Activated naive CD4-positive, alpha-beta T cell treated with anti-CD3 and anti-CD28 coated beads, Interleukin-2, amount 50 U/mL, for 16 hours (primary cell): ENCODE data around the gene TPRN.
"Not testable (repeated sequence)": the region's sequence is repeated elsewhere in the genome, so short reads cannot be mapped to it uniquely, and the experiment has no call there.

ENCODE experiments used
- DNase-seq: peaks from one replicate; pipeline ENCODE4 v3.0.0-alpha.2; 2020

TPRN gene, protein sequence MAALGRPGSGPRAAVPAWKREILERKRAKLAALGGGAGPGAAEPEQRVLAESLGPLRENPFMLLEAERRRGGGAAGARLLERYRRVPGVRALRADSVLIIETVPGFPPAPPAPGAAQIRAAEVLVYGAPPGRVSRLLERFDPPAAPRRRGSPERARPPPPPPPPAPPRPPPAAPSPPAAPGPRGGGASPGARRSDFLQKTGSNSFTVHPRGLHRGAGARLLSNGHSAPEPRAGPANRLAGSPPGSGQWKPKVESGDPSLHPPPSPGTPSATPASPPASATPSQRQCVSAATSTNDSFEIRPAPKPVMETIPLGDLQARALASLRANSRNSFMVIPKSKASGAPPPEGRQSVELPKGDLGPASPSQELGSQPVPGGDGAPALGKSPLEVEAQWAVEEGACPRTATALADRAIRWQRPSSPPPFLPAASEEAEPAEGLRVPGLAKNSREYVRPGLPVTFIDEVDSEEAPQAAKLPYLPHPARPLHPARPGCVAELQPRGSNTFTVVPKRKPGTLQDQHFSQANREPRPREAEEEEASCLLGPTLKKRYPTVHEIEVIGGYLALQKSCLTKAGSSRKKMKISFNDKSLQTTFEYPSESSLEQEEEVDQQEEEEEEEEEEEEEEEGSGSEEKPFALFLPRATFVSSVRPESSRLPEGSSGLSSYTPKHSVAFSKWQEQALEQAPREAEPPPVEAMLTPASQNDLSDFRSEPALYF

DNA sequence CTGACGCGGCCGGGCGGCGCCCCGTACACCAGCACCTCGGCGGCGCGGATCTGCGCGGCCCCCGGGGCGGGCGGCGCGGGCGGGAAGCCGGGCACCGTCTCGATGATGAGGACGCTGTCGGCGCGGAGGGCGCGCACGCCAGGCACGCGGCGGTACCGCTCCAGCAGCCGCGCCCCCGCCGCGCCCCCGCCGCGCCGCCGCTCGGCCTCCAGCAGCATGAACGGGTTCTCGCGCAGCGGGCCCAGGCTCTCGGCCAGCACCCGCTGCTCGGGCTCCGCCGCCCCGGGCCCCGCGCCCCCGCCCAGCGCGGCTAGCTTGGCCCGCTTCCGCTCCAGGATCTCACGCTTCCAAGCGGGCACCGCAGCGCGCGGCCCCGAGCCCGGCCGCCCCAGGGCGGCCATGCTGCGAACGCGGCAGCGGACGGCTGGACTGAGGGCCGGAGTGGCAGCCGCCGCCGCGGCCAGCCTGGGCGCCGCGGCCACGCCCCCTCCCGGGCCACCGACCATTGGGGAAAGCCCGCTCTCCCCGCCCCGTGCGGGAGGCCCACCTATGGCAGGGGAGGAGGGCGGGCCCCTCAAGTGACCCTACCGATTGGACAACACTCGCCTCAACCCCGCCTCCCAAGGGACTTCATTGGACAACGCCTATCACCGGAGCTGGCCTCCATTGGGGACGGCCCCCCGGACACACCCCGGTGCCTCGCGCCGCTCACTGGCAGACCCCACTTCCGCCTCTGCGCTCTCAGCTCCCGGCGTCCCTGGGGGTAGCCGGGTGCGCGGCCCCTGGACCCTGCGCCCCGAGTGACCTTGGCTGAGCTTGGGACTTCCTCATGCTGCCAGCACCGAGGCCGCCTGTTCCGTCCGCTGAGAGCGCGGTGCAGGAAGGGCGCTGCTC is at the start of gene TPRN:
Gene TPRN (minus strand): TSS at position 431 of the 894 bp plus-strand sequence. CDS start 30 bp downstream, at position 401.
- DNase-seq = peak; percentile 99

DNA sequence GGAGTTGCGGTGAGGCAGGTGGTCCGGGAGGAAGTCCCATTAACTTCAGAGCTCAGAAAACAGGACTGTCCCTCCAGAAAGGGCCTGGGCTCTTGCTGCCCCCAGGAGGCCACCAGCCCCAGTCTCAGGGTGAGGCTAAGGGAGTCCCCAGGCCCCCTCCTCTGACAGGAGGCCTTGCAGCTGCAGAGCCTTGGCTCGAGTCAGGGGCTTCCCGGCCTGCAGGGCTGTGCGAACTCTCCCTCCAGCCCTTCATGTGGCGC is 47.3 kb upstream of the TPRN start:
- no peak for DNase-seq

GRCh38 chr9:137247135-137247915 is 46.8 kb upstream of the TPRN start:
- DNase-seq = no peak

- DNase-seq = no peak
Measured at GRCh38 chr9:137245450-137246421, 45.2 kb upstream of the TPRN start.

GRCh38 chr9:137244486-137245449 is 44.2 kb upstream of the TPRN start:
- no peak for DNase-seq

GRCh38 chr9:137243626-137244485 is 43.3 kb upstream of the TPRN start:
- DNase-seq = no peak

DNA sequence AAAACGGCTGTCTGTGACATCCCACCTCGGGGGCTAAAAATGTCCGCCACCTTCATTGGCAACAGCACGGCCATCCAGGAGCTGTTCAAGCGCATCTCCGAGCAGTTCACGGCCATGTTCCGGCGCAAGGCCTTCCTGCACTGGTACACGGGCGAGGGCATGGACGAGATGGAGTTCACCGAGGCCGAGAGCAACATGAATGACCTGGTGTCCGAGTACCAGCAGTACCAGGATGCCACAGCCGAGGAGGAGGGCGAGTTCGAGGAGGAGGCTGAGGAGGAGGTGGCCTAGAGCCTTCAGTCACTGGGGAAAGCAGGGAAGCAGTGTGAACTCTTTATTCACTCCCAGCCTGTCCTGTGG is 42.7 kb upstream of the TPRN start:
- DNase-seq = not testable (repeated sequence)

GRCh38 chr9:137242269-137243203 is 42.0 kb upstream of the TPRN start:
- DNase-seq = no peak

DNA sequence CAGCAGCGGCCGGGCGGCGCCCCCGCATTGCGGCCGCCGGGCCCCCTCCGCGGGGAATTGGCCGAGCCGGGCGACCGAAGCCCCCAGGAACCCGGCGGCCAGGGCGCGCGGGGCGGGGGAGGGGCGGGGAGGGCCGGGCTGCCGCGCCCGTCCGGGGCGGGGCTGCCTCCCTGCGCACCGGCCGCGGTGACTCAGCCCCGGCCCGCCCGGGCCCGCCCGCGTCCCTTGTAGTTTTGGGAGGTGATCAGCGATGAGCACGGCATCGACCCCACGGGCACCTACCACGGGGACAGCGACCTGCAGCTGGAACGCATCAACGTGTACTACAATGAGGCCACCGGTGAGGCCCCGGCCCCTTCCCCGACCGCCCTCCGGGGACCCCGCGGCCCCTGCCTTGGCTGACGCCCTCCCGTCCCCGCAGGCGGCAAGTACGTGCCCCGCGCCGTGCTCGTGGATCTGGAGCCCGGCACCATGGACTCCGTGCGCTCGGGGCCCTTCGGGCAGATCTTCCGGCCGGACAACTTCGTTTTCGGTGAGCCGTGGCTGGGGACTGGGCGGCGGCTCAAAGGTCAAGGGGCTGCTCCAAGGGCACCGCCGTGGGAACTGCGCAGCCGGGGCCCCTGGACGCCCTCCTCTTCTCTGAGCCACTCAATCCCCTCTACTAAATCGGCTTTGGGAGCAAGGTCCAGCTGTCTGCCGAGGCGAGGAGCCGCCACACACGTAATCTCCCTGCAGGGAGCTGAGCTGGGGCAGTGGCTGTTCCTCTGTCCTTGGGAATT is 41.1 kb upstream of the TPRN start:
- peak; percentile 71 for DNase-seq

DNA sequence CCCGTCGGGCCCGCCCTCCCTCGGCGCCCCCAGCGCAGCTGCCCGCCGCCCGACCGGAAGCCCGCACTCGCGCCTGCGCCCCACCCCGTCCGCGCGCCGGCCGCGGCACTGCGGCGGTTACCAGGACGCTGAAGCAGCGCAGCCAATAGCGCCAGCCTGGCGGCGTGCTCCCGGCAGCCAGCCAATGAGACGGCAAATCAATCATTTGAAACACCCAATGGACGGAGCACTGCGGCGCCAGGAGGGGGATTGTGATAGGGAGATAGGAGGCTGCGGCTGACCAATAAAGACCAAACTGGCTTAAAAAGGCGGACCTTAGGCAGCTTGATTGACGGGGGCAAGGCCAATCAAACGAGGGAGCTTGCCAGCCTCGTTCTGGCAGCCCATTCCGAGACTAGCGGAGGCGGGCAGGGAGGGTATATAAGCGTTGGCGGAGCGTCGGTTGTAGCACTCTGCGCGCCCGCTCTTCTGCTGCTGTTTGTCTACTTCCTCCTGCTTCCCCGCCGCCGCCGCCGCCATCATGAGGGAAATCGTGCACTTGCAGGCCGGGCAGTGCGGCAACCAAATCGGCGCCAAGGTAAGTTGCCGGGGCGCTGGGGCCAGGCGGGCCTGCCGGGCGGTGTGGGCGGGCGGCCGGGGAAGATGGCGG is 40.4 kb upstream of the TPRN start, which contains the start of gene TUBB4B:
Gene TUBB4B (plus strand): TSS at position 447 of the 649 bp plus-strand sequence. CDS start 74 bp downstream, at position 521.
- peak; percentile 97 for DNase-seq

- peak; percentile 77 for DNase-seq
Measured at GRCh38 chr9:137240318-137240840, 39.8 kb upstream of the TPRN start.

DNA sequence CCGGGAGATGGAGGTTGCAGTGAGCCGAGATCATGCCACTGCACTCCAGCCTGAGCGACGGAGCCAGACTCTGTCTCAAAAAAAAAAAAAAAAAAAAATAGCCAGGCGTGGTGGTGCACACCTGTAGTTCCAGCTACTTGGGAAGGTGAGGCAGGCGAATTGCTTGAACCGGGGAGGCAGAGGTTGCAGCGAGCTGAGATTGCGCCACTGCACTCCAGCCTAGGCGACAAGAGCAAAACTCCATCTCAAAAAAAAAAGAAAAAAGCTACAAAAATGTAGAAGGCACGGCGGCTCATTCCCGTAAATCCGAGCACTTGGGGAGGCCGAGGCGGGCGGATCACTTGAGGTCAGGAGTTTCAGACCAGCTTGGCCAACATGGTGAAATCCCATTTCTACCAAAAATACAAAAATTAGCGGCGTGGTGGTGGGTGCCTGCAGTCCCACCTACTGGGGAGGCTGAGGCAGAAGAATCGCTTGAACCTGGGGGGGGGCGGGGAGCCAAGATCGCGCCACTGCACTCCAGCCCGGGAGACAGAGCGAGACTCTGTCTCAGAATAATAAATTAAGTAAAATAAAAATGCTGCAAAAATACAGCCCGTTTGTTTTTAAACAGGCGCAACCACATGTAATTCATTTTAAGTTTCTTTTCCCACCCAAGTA is 39.1 kb upstream of the TPRN start:
- not testable (repeated sequence) for DNase-seq

- DNase-seq = no peak
Measured at GRCh38 chr9:137237759-137238726, 37.5 kb upstream of the TPRN start.

- no peak for DNase-seq
Measured at GRCh38 chr9:137236936-137237421, 36.4 kb upstream of the TPRN start.
